Left lung (tissue), 14 donors: ENCODE results near the gene ZFC3H1. TPM values are rescaled to one million over a fixed set of nuclear protein-coding genes. Genes with fewer than 3 reads are reported as not detected.
A peak's percentile ranks its signal among the peaks of the same experiment; 100 is the strongest.

Experiments
- ATAC-seq: fragments of 200-7000 bp; cut with Tn5 transposase; one replicate; pipeline ENCODE4 v1.9.1; 2020; ENCODE audit warnings: moderate library complexity
- DNase-seq, 4 donors: peaks; one replicate each; pipeline ENCODE4 v3.0.0-alpha.2; 2013 to 2020
- H3K27ac ChIP-seq, 2 donors: fragments of 200-600 bp; sonication (generic) in 1 of 2; one replicate each; pipeline versions ENCODE4 v1.5.0 to v1.8.0; 2020 to 2021
- H3K27me3 ChIP-seq, 2 donors: fragments of 200-600 bp; sonication (generic) in 1 of 2; one replicate each; pipeline versions ENCODE4 v1.5.0 to v1.8.0; 2020 to 2021
- H3K36me3 ChIP-seq, 2 donors: fragments of 200-600 bp; sonication (generic) in 1 of 2; one replicate each; pipeline versions ENCODE4 v1.5.0 to v1.8.0; 2020 to 2021
- H3K4me1 ChIP-seq, 2 donors: fragments of 200-600 bp; one replicate each; pipeline ENCODE4 v1.8.0; 2021
- H3K4me3 ChIP-seq, 2 donors: fragments of 200-600 bp; sonication (generic) in 1 of 2; one replicate each; pipeline versions ENCODE4 v1.5.0 to v1.8.0; 2020 to 2021; ENCODE audit warnings: mild to moderate bottlenecking in 1 of 2
- H3K9me3 ChIP-seq, 2 donors: fragments of 200-600 bp; sonication (generic) in 1 of 2; one replicate each; pipeline versions ENCODE4 v1.5.0 to v1.8.0; 2020 to 2021
- intact Hi-C, 2 donors: fragments of 100-400 bp; cut with DNase I; formaldehyde crosslinking; loops; one replicate each; pipeline versions ENCODE4 v1.11.2 to v1.14.2; 2022
- long read RNA-seq, 12 donors: library from polyadenylated mRNA in 2 of 12; unstranded in 2 of 12; transcript quantifications; one replicate each; pipeline ENCODE4 v2.0.0 and lab custom pipeline, GENCODE V29; 2019 to 2026
- polyA plus RNA-seq, 6 donors: library from polyadenylated mRNA; unstranded; fragments of 120-200 nt; gene quantifications; one replicate each; pipeline ENCODE4 v1.2.1, GENCODE V29; 2013; ENCODE audit not compliant: insufficient read length in 6 of 6
- total RNA-seq, 2 donors: library from RNA; stranded (reverse); fragmentation: NEBNext Ultra II Directional; extraction: Animal tissue kit (Norgen Biotek cat#: 25700); gene quantifications; one replicate each; pipeline ENCODE4 v1.2.1, GENCODE V29; 2021
- TF ChIP-seq, protein P1 (sequence below), 2 donors: fragments of 200-600 bp; sonication (generic) in 1 of 2; IDR thresholded peaks; one replicate each; pipeline versions ENCODE4 v1.5.0 to v1.8.0; 2021; ENCODE audit warnings: antibody characterized with exemption in 2 of 2
- donor health status: DM: no; HTN: yes; CAD: no.
- donor health status: DM: no; HTN: no; CAD: no.

Gene ZFC3H1, protein sequence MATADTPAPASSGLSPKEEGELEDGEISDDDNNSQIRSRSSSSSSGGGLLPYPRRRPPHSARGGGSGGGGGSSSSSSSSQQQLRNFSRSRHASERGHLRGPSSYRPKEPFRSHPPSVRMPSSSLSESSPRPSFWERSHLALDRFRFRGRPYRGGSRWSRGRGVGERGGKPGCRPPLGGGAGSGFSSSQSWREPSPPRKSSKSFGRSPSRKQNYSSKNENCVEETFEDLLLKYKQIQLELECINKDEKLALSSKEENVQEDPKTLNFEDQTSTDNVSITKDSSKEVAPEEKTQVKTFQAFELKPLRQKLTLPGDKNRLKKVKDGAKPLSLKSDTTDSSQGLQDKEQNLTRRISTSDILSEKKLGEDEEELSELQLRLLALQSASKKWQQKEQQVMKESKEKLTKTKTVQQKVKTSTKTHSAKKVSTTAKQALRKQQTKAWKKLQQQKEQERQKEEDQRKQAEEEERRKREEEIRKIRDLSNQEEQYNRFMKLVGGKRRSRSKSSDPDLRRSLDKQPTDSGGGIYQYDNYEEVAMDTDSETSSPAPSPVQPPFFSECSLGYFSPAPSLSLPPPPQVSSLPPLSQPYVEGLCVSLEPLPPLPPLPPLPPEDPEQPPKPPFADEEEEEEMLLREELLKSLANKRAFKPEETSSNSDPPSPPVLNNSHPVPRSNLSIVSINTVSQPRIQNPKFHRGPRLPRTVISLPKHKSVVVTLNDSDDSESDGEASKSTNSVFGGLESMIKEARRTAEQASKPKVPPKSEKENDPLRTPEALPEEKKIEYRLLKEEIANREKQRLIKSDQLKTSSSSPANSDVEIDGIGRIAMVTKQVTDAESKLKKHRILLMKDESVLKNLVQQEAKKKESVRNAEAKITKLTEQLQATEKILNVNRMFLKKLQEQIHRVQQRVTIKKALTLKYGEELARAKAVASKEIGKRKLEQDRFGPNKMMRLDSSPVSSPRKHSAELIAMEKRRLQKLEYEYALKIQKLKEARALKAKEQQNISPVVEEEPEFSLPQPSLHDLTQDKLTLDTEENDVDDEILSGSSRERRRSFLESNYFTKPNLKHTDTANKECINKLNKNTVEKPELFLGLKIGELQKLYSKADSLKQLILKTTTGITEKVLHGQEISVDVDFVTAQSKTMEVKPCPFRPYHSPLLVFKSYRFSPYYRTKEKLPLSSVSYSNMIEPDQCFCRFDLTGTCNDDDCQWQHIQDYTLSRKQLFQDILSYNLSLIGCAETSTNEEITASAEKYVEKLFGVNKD (N-terminal part only)
- total RNA-seq (10 to 100 TPM; 40.7 to 50.7 TPM), polyA plus RNA-seq (10 to 100 TPM; 69.0 to 95.6 (median 77.2) TPM)
- long read RNA-seq, donor 1, full-length matches to known transcripts = 26 of 32 reads
- long read RNA-seq, donor 1, partial matches to known transcripts = 6 of 32 reads
- long read RNA-seq, donor 1, other reads (novel, unspliced or antisense) = 0 of 32 reads
- long read RNA-seq, donor 2, full-length matches to known transcripts = 23 of 55 reads
- long read RNA-seq, donor 2, partial matches to known transcripts = 10 of 55 reads
- long read RNA-seq, donor 2, other reads (novel, unspliced or antisense) = 22 of 55 reads
- long read RNA-seq, donor 3, full-length matches to known transcripts = 13 of 23 reads
- long read RNA-seq, donor 3, partial matches to known transcripts = 0 of 23 reads
- long read RNA-seq, donor 3, other reads (novel, unspliced or antisense) = 10 of 23 reads
- long read RNA-seq, donor 4, transcript ZFC3H1-206 (2 exons, 1,771 nt) = major isoform, 9 of 13 reads
- long read RNA-seq, donor 4, partial matches to known transcripts = 2 of 13 reads
- long read RNA-seq, donor 4, other reads (novel, unspliced or antisense) = 2 of 13 reads
- long read RNA-seq, donor 5, full-length matches to known transcripts = 28 of 28 reads
- long read RNA-seq, donor 5, partial matches to known transcripts = 0 of 28 reads
- long read RNA-seq, donor 5, other reads (novel, unspliced or antisense) = 0 of 28 reads
- long read RNA-seq, donor 6, transcript ZFC3H1-206 (2 exons, 1,771 nt) = major isoform, 9 of 15 reads
- long read RNA-seq, donor 6, partial matches to known transcripts = 0 of 15 reads
- long read RNA-seq, donor 6, other reads (novel, unspliced or antisense) = 0 of 15 reads
- long read RNA-seq, donor 7, transcript ZFC3H1-205 (3 exons, 470 nt) = major isoform, 6 of 31 reads
- long read RNA-seq, donor 7, transcript ZFC3H1-209 (2 exons, 845 nt) = minor isoform, 5 of 31 reads
- long read RNA-seq, donor 7, transcript ZFC3H1-206 (2 exons, 1,771 nt) = minor isoform, 5 of 31 reads
- long read RNA-seq, donor 7, partial matches to known transcripts = 5 of 31 reads
- long read RNA-seq, donor 7, other reads (novel, unspliced or antisense) = 10 of 31 reads
- long read RNA-seq, donor 8, transcript ZFC3H1-205 (3 exons, 470 nt) = major isoform, 5 of 12 reads
- long read RNA-seq, donor 8, partial matches to known transcripts = 0 of 12 reads
- long read RNA-seq, donor 8, other reads (novel, unspliced or antisense) = 0 of 12 reads
- long read RNA-seq, donor 9 = 0 reads
- long read RNA-seq, donor 10, partial matches to known transcripts = 2 of 6 reads
- long read RNA-seq, donor 10, other reads (novel, unspliced or antisense) = 0 of 6 reads
- long read RNA-seq, donor 11, transcript ZFC3H1-206 (2 exons, 1,771 nt) = minor isoform, 5 of 26 reads
- long read RNA-seq, donor 11, transcript ZFC3H1-205 (3 exons, 470 nt) = major isoform, 16 of 26 reads
- long read RNA-seq, donor 11, partial matches to known transcripts = 0 of 26 reads
- long read RNA-seq, donor 11, other reads (novel, unspliced or antisense) = 0 of 26 reads
- long read RNA-seq, donor 12, transcript ZFC3H1-206 (2 exons, 1,771 nt) = minor isoform, 10 of 39 reads
- long read RNA-seq, donor 12, transcript ZFC3H1-205 (3 exons, 470 nt) = major isoform, 15 of 39 reads
- long read RNA-seq, donor 12, transcript ZFC3H1-209 (2 exons, 845 nt) = minor isoform, 6 of 39 reads
- long read RNA-seq, donor 12, partial matches to known transcripts = 7 of 39 reads
- long read RNA-seq, donor 12, other reads (novel, unspliced or antisense) = 0 of 39 reads

DNA sequence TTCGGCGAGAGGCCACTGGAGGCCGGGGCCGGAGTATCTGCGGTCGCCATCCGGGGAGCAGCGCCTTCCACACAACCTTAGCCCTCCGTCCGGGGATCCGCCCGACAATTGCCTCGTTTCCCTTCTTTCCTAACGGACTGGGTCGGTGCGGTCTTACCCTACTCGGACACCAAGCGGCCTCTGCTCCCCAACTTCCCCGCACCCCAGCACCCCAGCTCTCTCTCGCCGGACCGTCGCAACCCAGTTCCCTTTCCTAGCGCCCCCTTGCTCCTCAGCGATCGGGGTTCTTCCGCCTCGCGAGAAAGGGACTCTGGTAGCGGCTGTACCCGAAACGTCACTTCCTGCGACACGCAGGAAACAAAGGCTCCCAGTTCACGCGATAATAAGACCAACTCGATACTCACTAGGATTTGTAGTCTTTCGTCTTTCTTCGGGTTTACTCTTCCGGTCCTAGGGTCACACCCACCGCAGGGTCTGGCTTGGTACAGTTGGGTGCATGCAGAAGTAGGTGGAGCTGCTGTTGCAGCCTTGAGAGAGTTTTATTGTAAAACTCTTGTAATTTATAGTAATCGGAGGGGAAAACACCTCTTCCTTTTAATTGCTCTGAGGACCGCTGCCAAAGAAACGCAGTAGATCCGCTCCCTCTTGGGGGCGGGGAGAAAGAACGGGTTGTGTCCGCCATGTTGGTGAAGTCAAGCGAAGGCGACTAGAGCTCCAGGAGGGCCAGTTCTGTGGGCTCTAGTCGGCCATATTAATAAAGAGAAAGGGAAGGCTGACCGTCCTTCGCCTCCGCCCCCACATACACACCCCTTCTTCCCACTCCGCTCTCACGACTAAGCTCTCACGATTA, at the start of gene ZFC3H1, which contains the start of gene THAP2:
ZFC3H1 (minus strand) TSS at position 288 of the 850 bp plus-strand sequence; CDS start at position 50, 238 bp downstream.
THAP2 (plus strand) TSS at position 741 of the 850 bp plus-strand sequence. CDS start 209 bp downstream, outside the sequence.
- Histone ChIP-seq H3K27me3 (no peaks in the 10 kb centered on the region), H3K27ac (peak within 1 kb of the TSS; percentile 98 to 99), H3K9me3 (no peaks in the 10 kb centered on the region), H3K4me3 (peak within 1 kb of the TSS; percentile 73 to 95), H3K4me1 (peaks cover 11 to 44% of the 10 kb centered on the region in 2 donors), H3K36me3 (peaks cover 0 to 14% of the 10 kb centered on the region in 2 donors)
- intact Hi-C loops = no loop called here
- TF ChIP-seq, protein P1, sequence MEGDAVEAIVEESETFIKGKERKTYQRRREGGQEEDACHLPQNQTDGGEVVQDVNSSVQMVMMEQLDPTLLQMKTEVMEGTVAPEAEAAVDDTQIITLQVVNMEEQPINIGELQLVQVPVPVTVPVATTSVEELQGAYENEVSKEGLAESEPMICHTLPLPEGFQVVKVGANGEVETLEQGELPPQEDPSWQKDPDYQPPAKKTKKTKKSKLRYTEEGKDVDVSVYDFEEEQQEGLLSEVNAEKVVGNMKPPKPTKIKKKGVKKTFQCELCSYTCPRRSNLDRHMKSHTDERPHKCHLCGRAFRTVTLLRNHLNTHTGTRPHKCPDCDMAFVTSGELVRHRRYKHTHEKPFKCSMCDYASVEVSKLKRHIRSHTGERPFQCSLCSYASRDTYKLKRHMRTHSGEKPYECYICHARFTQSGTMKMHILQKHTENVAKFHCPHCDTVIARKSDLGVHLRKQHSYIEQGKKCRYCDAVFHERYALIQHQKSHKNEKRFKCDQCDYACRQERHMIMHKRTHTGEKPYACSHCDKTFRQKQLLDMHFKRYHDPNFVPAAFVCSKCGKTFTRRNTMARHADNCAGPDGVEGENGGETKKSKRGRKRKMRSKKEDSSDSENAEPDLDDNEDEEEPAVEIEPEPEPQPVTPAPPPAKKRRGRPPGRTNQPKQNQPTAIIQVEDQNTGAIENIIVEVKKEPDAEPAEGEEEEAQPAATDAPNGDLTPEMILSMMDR (IDR thresholded peaks at IDR 0.05) = peak in 1 of 2 donors; percentile 20
- ATAC-seq = peak; percentile 91
- peak; percentile 95 to 99 (median 98) for DNase-seq

DNA sequence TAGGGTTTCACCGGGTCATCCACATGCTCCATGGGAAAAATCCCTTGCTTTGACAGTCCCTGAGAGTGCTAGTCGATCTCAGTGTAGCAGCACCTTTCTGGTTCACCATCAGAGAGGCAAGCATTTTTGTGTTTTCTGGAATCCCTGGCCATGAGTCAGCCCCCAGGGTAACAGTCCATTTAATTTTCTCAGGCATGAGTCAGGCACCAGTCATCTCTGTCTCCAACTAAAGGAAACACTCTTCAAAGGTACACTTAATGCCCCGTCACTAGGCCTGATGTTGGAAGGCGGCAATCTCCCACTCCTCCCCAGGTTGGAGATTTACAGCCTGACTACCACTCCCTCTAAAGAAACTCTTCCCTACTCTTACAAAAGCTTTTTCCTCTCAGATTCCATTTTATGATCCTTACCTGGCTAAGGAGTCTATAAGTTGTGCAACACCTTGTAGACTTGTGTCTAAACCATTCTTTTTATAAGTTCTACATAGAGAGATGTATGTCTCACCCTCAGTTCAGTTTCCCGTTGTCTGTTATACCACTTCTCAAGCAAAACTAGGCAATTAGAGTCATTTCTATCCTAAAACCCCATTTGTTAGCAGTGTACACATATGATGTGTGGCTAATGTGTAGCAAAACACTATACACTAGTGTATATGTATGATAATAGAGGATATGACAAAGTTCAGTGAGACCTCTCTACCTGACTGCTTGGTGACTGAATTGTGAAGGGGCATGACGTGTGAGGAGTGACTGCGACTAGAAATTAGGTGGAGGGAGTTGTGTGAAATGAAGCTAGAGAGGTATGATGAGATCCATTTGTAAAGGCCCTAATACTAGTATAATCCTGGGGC, 46.9 kb upstream of the ZFC3H1 start:
- Histone ChIP-seq H3K4me3 (no peak overlapping the region), H3K27me3 (no peaks in the 10 kb centered on the region), H3K9me3 (peaks cover 0 to 26% of the 10 kb centered on the region in 2 donors), H3K4me1 (no peaks in the 10 kb centered on the region), H3K27ac (no peak overlapping the region), H3K36me3 (no peaks in the 10 kb centered on the region)
- TF ChIP-seq, protein P1 (IDR thresholded peaks at IDR 0.05) = no peak
- DNase-seq = no peak
- peak; percentile 87 for ATAC-seq
- intact Hi-C loops = no loop called here
